KMS-11 (cell line): Measurements from ENCODE around the gene ZFAND2B.

Experiments
- H2AFZ ChIP-seq: fragments of 200-600 bp; sonication (generic); 2 replicates; pipeline ENCODE4 v1.6.1; 2016; ENCODE audit warnings: antibody characterized with exemption, mixed run types, low read depth
- H3K27ac ChIP-seq: fragments of 200-600 bp; sonication (generic); 2 replicates; pipeline ENCODE4 v1.6.1; 2016; ENCODE audit warnings: mild to moderate bottlenecking, mixed run types
- H3K27me3 ChIP-seq: fragments of 200-600 bp; sonication (generic); 2 replicates; pipeline ENCODE4 v1.6.1; 2017; ENCODE audit warnings: mild to moderate bottlenecking, low read depth, mixed run types, moderate library complexity; ENCODE audit not compliant: insufficient read depth
- H3K36me3 ChIP-seq: fragments of 200-600 bp; sonication (generic); 2 replicates; pipeline ENCODE4 v1.6.1; 2017; ENCODE audit warnings: mild to moderate bottlenecking, mixed run types; ENCODE audit not compliant: insufficient read depth
- H3K4me1 ChIP-seq: fragments of 200-600 bp; sonication (generic); 2 replicates; pipeline ENCODE4 v1.6.1; 2016; ENCODE audit warnings: mild to moderate bottlenecking, low read depth, mixed run types; ENCODE audit not compliant: poor library complexity, severe bottlenecking
- H3K4me2 ChIP-seq: fragments of 200-600 bp; sonication (generic); 2 replicates; pipeline ENCODE4 v1.7.0; 2016; ENCODE audit warnings: mild to moderate bottlenecking, mixed run types
- H3K4me3 ChIP-seq: fragments of 200-600 bp; sonication (generic); IDR thresholded peaks from 2 replicates; pipeline ENCODE4 v1.6.1; 2017; ENCODE audit warnings: low read depth, low read length, mixed read lengths; ENCODE audit not compliant: insufficient read depth
- H3K79me2 ChIP-seq: fragments of 200-600 bp; sonication (generic); 2 replicates; pipeline ENCODE4 v1.6.1; 2016; ENCODE audit warnings: low read depth, mixed run types; ENCODE audit not compliant: insufficient read depth
- H3K9ac ChIP-seq: fragments of 200-600 bp; sonication (generic); 2 replicates; pipeline ENCODE4 v1.6.1; 2016; ENCODE audit warnings: mild to moderate bottlenecking, mixed run types
- H4K20me1 ChIP-seq: fragments of 200-600 bp; sonication (generic); 2 replicates; pipeline ENCODE4 v1.6.1; 2016; ENCODE audit warnings: mild to moderate bottlenecking, mixed run types; ENCODE audit not compliant: insufficient read depth
- TF ChIP-seq, protein P1 (sequence below): fragments of 200-600 bp; sonication (generic); conservative IDR thresholded peaks from 2 replicates; pipeline ENCODE4 v1.6.1; 2017; ENCODE audit warnings: low read depth, mild to moderate bottlenecking, antibody characterized with exemption, low read length, moderate library complexity, mixed read lengths

The ZFAND2B gene

GRCh38 chr2:219216535-219216915 is 9.9 kb downstream of the ZFAND2B start:
- H3K4me1 ChIP-seq, result peaks cover 14% of the 10 kb centered on the region
- no peak overlapping the region for H3K9ac ChIP-seq
- no peaks in the 10 kb centered on the region for H3K27me3 ChIP-seq
- no peak overlapping the region for H3K4me3 ChIP-seq
- H2AFZ ChIP-seq, result no peak overlapping the region
- no peaks in the 10 kb centered on the region for H3K36me3 ChIP-seq
- H3K79me2 ChIP-seq, result no peaks in the 10 kb centered on the region
- no peak overlapping the region for H3K4me2 ChIP-seq
- no peak overlapping the region for H3K27ac ChIP-seq
- TF ChIP-seq, protein P1, sequence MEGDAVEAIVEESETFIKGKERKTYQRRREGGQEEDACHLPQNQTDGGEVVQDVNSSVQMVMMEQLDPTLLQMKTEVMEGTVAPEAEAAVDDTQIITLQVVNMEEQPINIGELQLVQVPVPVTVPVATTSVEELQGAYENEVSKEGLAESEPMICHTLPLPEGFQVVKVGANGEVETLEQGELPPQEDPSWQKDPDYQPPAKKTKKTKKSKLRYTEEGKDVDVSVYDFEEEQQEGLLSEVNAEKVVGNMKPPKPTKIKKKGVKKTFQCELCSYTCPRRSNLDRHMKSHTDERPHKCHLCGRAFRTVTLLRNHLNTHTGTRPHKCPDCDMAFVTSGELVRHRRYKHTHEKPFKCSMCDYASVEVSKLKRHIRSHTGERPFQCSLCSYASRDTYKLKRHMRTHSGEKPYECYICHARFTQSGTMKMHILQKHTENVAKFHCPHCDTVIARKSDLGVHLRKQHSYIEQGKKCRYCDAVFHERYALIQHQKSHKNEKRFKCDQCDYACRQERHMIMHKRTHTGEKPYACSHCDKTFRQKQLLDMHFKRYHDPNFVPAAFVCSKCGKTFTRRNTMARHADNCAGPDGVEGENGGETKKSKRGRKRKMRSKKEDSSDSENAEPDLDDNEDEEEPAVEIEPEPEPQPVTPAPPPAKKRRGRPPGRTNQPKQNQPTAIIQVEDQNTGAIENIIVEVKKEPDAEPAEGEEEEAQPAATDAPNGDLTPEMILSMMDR, result no peak
- no peaks in the 10 kb centered on the region for H4K20me1 ChIP-seq

GRCh38 chr2:219218217-219218731 is 11.7 kb downstream of the ZFAND2B start:
- Histone ChIP-seq H3K27ac (peak overlapping the region; percentile 75), H2AFZ (peak overlapping the region; percentile 67)

GRCh38 chr2:219218732-219219701 is 12.4 kb downstream of the ZFAND2B start, which contains the start of gene ABCB6:
Gene ABCB6, minus strand, starts transcription at chr2:219218958. Its CDS starts 285 bp downstream, at chr2:219218673.
- Histone ChIP-seq H4K20me1 (no peaks in the 10 kb centered on the region), H3K9ac (peak within 1 kb of the TSS; percentile 85), H3K4me1 (peaks cover 14% of the 10 kb centered on the region), H3K4me3 (peak within 1 kb of the TSS; percentile 83), H3K4me2 (peak within 1 kb of the TSS; percentile 76), H3K79me2 (no peaks in the 10 kb centered on the region), H3K27me3 (no peaks in the 10 kb centered on the region), H2AFZ (peak within 1 kb of the TSS; percentile 67), H3K36me3 (no peaks in the 10 kb centered on the region; the same call in 1 of the 2 replicates), H3K27ac (peak within 1 kb of the TSS; percentile 75)
- TF ChIP-seq, protein P1, result no peak

More at GRCh38 chr2:219218217-219218731, 11.7 kb downstream of the ZFAND2B start:
- H3K4me1 ChIP-seq, result peaks cover 14% of the 10 kb centered on the region
- no peaks in the 10 kb centered on the region; the same call in 1 of the 2 replicates for H3K36me3 ChIP-seq
- H3K79me2 ChIP-seq, result no peaks in the 10 kb centered on the region
- peak overlapping the region; percentile 76 for H3K4me2 ChIP-seq
- no peaks in the 10 kb centered on the region for H3K27me3 ChIP-seq
- TF ChIP-seq, protein P1, result no peak
- peak overlapping the region; percentile 85 for H3K9ac ChIP-seq
- no peaks in the 10 kb centered on the region for H4K20me1 ChIP-seq
- H3K4me3 ChIP-seq, result peak overlapping the region; percentile 83

GRCh38 chr2:219219784-219220532 is 13.4 kb downstream of the ZFAND2B start:
- no peaks in the 10 kb centered on the region; the same call in 1 of the 2 replicates for H3K36me3 ChIP-seq
- TF ChIP-seq, protein P1, result no peak

More at GRCh38 chr2:219219784-219220532, 13.4 kb downstream of the ZFAND2B start:
- H4K20me1 ChIP-seq, result no peaks in the 10 kb centered on the region
- H3K4me3 ChIP-seq, result no peak overlapping the region
- H2AFZ ChIP-seq, result no peak overlapping the region
- peaks cover 14% of the 10 kb centered on the region for H3K4me1 ChIP-seq
- no peaks in the 10 kb centered on the region for H3K27me3 ChIP-seq
- H3K4me2 ChIP-seq, result no peak overlapping the region
- no peaks in the 10 kb centered on the region for H3K79me2 ChIP-seq
- no peak overlapping the region for H3K9ac ChIP-seq
- no peak overlapping the region for H3K27ac ChIP-seq
